ENCODE results near the gene NUP214. TPM values are rescaled to one million over a fixed set of nuclear protein-coding genes. Genes with fewer than 3 reads are reported as not detected.
A peak's percentile ranks its signal among the peaks of the same experiment; 100 is the strongest.

Gene NUP214
- polyA plus RNA-seq, 2 donors, result 22.3 to 31.3 TPM

DNA sequence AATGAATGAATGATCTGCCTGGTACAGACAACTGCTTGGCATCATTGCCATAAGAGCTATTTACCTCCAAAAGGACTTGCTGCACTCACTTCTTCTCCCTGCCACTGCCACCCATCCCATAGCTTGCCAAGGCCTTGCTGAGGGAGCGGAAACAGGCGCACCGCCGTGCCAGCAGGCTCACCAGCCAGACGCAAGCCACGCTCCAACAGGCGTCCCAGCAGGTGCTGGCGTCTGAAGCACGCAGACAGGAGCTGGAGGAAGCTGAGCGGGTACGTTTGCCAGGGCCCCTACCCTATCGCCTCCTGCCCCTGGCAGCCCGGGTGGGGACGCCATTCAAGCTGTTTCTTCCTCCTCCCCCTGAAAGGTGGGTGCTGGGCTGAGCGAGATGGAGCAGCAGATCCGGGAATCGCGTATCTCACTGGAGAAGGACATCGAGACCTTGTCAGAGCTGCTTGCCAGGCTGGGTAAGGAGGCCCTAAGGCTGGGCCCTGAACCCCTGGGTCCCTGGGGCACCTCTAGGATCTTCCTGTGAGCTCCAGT, 38.0 kb upstream of the NUP214 start:
- Histone ChIP-seq H3K36me3 (ENCODE audit: control insufficient read depth in 2 of 2, insufficient read depth in 2 of 2, low read length in 1 of 2) (no peaks in the 10 kb centered on the region), H3K27me3 (ENCODE audit: control insufficient read depth in 1 of 2, insufficient read depth in 2 of 2, low read length in 2 of 2) (no peaks in the 10 kb centered on the region), H3K4me1 (ENCODE audit: control insufficient read depth in 2 of 2, insufficient read depth in 2 of 2, low read length in 1 of 2) (peaks cover 0 to 6% of the 10 kb centered on the region in 2 donors), H3K27ac (ENCODE audit: low read depth in 2 of 2, low read length in 1 of 2) (no peak overlapping the region), H3K4me3 (ENCODE audit: low read depth in 1 of 2, low read length in 2 of 2) (no peak overlapping the region), H3K9me3 (ENCODE audit: control insufficient read depth in 2 of 2, insufficient read depth in 1 of 2, low read depth in 1 of 2, low read length in 1 of 2) (no peaks in the 10 kb centered on the region)
- WGBS, 2 donors, result 82 to 88% methylated on average over 19 of the region's 19 CpGs

DNA sequence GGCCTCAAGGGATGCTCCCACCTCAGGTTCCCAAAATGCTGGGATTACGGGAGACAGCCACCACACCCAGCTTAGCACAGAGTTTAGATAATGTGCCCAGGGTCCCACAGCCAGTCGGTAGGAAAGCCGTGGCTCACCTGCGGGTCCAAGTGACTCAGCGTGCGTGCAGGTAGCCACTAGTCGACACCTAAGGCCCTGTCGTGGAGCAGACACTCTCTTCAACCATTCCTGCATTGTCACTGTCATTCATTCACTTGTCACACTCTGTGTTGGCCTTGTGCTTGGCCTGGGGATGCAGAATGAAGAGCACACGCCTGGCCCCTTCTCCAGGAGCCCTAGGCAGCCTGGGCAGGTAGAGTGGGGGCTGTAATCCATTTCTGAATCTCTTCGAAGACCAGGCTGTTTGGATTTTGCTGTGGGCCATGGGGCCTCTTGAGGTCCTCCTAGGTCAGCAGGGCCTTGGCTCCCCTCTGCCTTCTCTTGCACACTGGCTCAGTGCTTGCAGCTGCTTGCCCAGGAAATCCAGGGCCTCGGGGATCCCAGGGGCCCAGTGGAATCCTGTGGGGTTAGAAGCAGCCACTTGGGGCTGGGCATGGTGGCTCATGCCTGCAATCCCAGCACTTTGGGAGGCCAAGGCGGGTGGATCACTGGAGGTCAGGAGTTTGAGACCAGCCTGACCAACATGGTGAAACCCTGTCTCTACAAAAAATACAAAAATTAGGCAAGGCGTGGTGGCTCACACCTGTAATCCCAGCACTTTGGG, 35.2 kb upstream of the NUP214 start:
- WGBS, 2 donors, result 82 to 85% methylated on average over 13 of the region's 13 CpGs
- H3K9me3 ChIP-seq (ENCODE audit: control insufficient read depth in 2 of 2, insufficient read depth in 1 of 2, low read depth in 1 of 2, low read length in 1 of 2), result no peaks in the 10 kb centered on the region
- H3K27ac ChIP-seq (ENCODE audit: low read depth in 2 of 2, low read length in 1 of 2), result no peak overlapping the region
- no peaks in the 10 kb centered on the region for H3K27me3 ChIP-seq (ENCODE audit: control insufficient read depth in 1 of 2, insufficient read depth in 2 of 2, low read length in 2 of 2)
- no peaks in the 10 kb centered on the region for H3K36me3 ChIP-seq (ENCODE audit: control insufficient read depth in 2 of 2, insufficient read depth in 2 of 2, low read length in 1 of 2)
- H3K4me1 ChIP-seq (ENCODE audit: control insufficient read depth in 2 of 2, insufficient read depth in 2 of 2, low read length in 1 of 2), result peaks cover 0 to 14% of the 10 kb centered on the region in 2 donors
- no peak overlapping the region for H3K4me3 ChIP-seq (ENCODE audit: low read depth in 1 of 2, low read length in 2 of 2)

GRCh38 chr9:131091352-131091992, 33.9 kb upstream of the NUP214 start:
- no peak overlapping the region for H3K27ac ChIP-seq (ENCODE audit: low read depth in 2 of 2, low read length in 1 of 2)
- no peak overlapping the region for H3K4me3 ChIP-seq (ENCODE audit: low read depth in 1 of 2, low read length in 2 of 2)
- H3K36me3 ChIP-seq (ENCODE audit: control insufficient read depth in 2 of 2, insufficient read depth in 2 of 2, low read length in 1 of 2), result no peaks in the 10 kb centered on the region
- H3K4me1 ChIP-seq (ENCODE audit: control insufficient read depth in 2 of 2, insufficient read depth in 2 of 2, low read length in 1 of 2), result peaks cover under 1 to 14% of the 10 kb centered on the region in 2 donors
- H3K27me3 ChIP-seq (ENCODE audit: control insufficient read depth in 1 of 2, insufficient read depth in 2 of 2, low read length in 2 of 2), result no peaks in the 10 kb centered on the region
- WGBS, 2 donors, result 74 to 78% methylated on average over 19 of the region's 19 CpGs
- no peaks in the 10 kb centered on the region for H3K9me3 ChIP-seq (ENCODE audit: control insufficient read depth in 2 of 2, insufficient read depth in 1 of 2, low read depth in 1 of 2, low read length in 1 of 2)

GRCh38 chr9:131092030-131092429, 33.4 kb upstream of the NUP214 start:
- Histone ChIP-seq H3K27me3 (ENCODE audit: control insufficient read depth in 1 of 2, insufficient read depth in 2 of 2, low read length in 2 of 2) (no peaks in the 10 kb centered on the region), H3K4me3 (ENCODE audit: low read depth in 1 of 2, low read length in 2 of 2) (peak overlapping the region in 1 of 2 donors; percentile 5), H3K36me3 (ENCODE audit: control insufficient read depth in 2 of 2, insufficient read depth in 2 of 2, low read length in 1 of 2) (no peaks in the 10 kb centered on the region), H3K27ac (ENCODE audit: low read depth in 2 of 2, low read length in 1 of 2) (no peak overlapping the region), H3K4me1 (ENCODE audit: control insufficient read depth in 2 of 2, insufficient read depth in 2 of 2, low read length in 1 of 2) (peaks cover 3 to 14% of the 10 kb centered on the region in 2 donors), H3K9me3 (ENCODE audit: control insufficient read depth in 2 of 2, insufficient read depth in 1 of 2, low read depth in 1 of 2, low read length in 1 of 2) (no peaks in the 10 kb centered on the region)
- 74 to 76% methylated on average over 6 of the region's 6 CpGs for WGBS, 2 donors

DNA sequence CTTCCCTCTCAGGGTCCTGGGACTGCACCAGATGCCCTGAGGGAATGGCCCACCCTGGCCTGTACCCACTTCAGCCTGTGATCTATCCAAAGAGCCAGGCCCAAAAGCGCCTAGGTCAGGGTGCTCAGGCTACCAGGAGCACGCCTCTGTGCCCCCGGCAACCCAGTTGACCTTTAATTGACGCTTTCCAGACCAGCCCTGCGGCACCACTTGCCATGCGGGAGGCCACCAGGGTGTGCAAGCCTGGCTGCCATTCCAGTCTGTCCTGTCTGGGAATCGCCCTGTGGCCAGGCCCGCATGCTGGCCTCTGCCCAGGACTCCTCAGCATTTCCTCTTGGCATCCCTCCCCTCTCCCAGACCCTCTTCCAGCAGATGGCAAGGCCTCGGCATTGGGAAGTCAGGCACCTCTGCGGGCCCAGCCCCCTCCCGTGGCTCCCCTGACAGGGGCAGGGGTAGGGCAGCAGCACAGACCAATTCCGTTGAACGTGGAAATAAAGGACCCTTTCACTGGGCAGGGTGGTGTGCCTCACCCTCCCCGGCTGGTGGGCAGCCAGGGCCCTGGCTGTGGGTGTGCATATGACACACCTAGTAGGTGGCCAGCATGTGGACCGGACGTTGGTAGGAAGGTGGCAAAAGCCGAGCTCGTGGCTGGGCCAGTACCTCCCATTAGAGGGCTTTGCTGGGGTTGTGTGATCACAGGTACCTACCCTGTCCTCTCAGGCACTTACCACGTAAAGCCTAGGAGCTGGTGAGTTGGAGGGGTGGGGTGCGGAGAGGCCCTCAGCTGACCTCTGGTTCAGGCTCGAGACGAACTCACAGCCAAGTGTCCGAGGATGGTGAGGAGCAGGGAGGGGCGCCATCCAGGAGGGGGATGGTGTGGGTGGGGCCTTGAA, 32.6 kb upstream of the NUP214 start:
- no peaks in the 10 kb centered on the region for H3K36me3 ChIP-seq (ENCODE audit: control insufficient read depth in 2 of 2, insufficient read depth in 2 of 2, low read length in 1 of 2)
- WGBS, 2 donors, result 74 to 84% methylated on average over 23 to 24 of the region's 24 CpGs
- no peaks in the 10 kb centered on the region for H3K27me3 ChIP-seq (ENCODE audit: control insufficient read depth in 1 of 2, insufficient read depth in 2 of 2, low read length in 2 of 2)
- no peaks in the 10 kb centered on the region for H3K9me3 ChIP-seq (ENCODE audit: control insufficient read depth in 2 of 2, insufficient read depth in 1 of 2, low read depth in 1 of 2, low read length in 1 of 2)
- peak overlapping the region in 1 of 2 donors; percentile 8 for H3K4me3 ChIP-seq (ENCODE audit: low read depth in 1 of 2, low read length in 2 of 2)
- peaks cover 3 to 14% of the 10 kb centered on the region in 2 donors for H3K4me1 ChIP-seq (ENCODE audit: control insufficient read depth in 2 of 2, insufficient read depth in 2 of 2, low read length in 1 of 2)
- peak overlapping the region; percentile 26 to 34 for H3K27ac ChIP-seq (ENCODE audit: low read depth in 2 of 2, low read length in 1 of 2)

- Histone ChIP-seq H3K4me3 (ENCODE audit: low read depth in 1 of 2, low read length in 2 of 2) (no peak overlapping the region), H3K36me3 (ENCODE audit: control insufficient read depth in 2 of 2, insufficient read depth in 2 of 2, low read length in 1 of 2) (peaks cover 0 to 2% of the 10 kb centered on the region in 2 donors), H3K9me3 (ENCODE audit: control insufficient read depth in 2 of 2, insufficient read depth in 1 of 2, low read depth in 1 of 2, low read length in 1 of 2) (no peaks in the 10 kb centered on the region), H3K27me3 (ENCODE audit: control insufficient read depth in 1 of 2, insufficient read depth in 2 of 2, low read length in 2 of 2) (no peaks in the 10 kb centered on the region), H3K27ac (ENCODE audit: low read depth in 2 of 2, low read length in 1 of 2) (peak overlapping the region; percentile 22 to 80), H3K4me1 (ENCODE audit: control insufficient read depth in 2 of 2, insufficient read depth in 2 of 2, low read length in 1 of 2) (peaks cover 3 to 14% of the 10 kb centered on the region in 2 donors)
- 79 to 90% methylated on average over 5 of the region's 5 CpGs for WGBS, 2 donors
Measured at GRCh38 chr9:131094015-131094414, 31.4 kb upstream of the NUP214 start.

DNA sequence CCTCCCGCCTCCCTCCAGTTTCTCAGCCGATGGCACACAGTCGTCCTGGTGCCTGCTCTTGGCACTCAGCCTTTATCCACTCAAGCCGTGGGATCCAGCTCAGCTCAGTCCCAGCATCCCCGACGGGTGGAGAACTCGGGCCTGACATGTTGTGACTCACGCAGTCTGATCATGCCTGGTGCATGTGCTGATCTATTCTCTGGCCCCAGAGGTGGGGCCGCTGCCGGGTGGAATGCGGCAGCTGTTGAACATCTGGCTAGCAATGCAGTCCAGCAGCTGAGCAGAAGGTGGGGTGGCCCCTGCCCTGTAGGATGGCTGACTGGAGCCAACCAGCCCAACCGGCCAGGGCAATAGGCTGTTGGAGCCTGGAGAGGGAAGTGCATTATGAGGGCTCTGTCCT, 30.8 kb upstream of the NUP214 start:
- H3K36me3 ChIP-seq (ENCODE audit: control insufficient read depth in 2 of 2, insufficient read depth in 2 of 2, low read length in 1 of 2), result peaks cover 0 to 4% of the 10 kb centered on the region in 2 donors
- H3K4me3 ChIP-seq (ENCODE audit: low read depth in 1 of 2, low read length in 2 of 2), result no peak overlapping the region
- 32 to 45% methylated on average over 12 of the region's 12 CpGs for WGBS, 2 donors
- no peaks in the 10 kb centered on the region for H3K27me3 ChIP-seq (ENCODE audit: control insufficient read depth in 1 of 2, insufficient read depth in 2 of 2, low read length in 2 of 2)
- no peaks in the 10 kb centered on the region for H3K9me3 ChIP-seq (ENCODE audit: control insufficient read depth in 2 of 2, insufficient read depth in 1 of 2, low read depth in 1 of 2, low read length in 1 of 2)
- H3K4me1 ChIP-seq (ENCODE audit: control insufficient read depth in 2 of 2, insufficient read depth in 2 of 2, low read length in 1 of 2), result peaks cover 3 to 14% of the 10 kb centered on the region in 2 donors
- peak overlapping the region; percentile 64 to 80 for H3K27ac ChIP-seq (ENCODE audit: low read depth in 2 of 2, low read length in 1 of 2)

- Histone ChIP-seq H3K4me3 (ENCODE audit: low read depth in 1 of 2, low read length in 2 of 2) (peak overlapping the region; percentile 31 to 70), H3K27ac (ENCODE audit: low read depth in 2 of 2, low read length in 1 of 2) (peak overlapping the region; percentile 75 to 91), H3K27me3 (ENCODE audit: control insufficient read depth in 1 of 2, insufficient read depth in 2 of 2, low read length in 2 of 2) (no peaks in the 10 kb centered on the region), H3K36me3 (ENCODE audit: control insufficient read depth in 2 of 2, insufficient read depth in 2 of 2, low read length in 1 of 2) (peaks cover 0 to 4% of the 10 kb centered on the region in 2 donors), H3K9me3 (ENCODE audit: control insufficient read depth in 2 of 2, insufficient read depth in 1 of 2, low read depth in 1 of 2, low read length in 1 of 2) (no peaks in the 10 kb centered on the region), H3K4me1 (ENCODE audit: control insufficient read depth in 2 of 2, insufficient read depth in 2 of 2, low read length in 1 of 2) (peaks cover 3 to 14% of the 10 kb centered on the region in 2 donors)
- 31 to 34% methylated on average over 16 of the region's 16 CpGs for WGBS, 2 donors
Measured at GRCh38 chr9:131095666-131096268, 29.6 kb upstream of the NUP214 start.
